Activated T-helper 17 cell treated with anti-CD3 and anti-CD28 coated beads, Interleukin-2, amount 50 U/mL, for 72 hours (primary cell): ENCODE results near the gene ITM2C. TPM values are rescaled to one million over a fixed set of nuclear protein-coding genes. Genes with fewer than 3 reads are reported as not detected.
A peak's percentile ranks its signal among the peaks of the same experiment; 100 is the strongest.

Source experiments
- ATAC-seq: fragments of 150-1000 bp; cut with Tn5 transposase; replicated peaks from 2 replicates; pipeline ENCODE4 v1.10.0; 2021; ENCODE audit warnings: mild to moderate bottlenecking, moderate library complexity
- H3K27ac Mint-ChIP-seq: one replicate; pipeline ENCODE4 v1.8.0; 2022; ENCODE audit warnings: mixed read lengths
- H3K27me3 Mint-ChIP-seq: one replicate; pipeline ENCODE4 v1.8.0; 2022; ENCODE audit warnings: mixed read lengths
- H3K36me3 Mint-ChIP-seq: one replicate; pipeline ENCODE4 v1.8.0; 2022; ENCODE audit warnings: low read depth, mild to moderate bottlenecking, mixed read lengths
- H3K4me1 Mint-ChIP-seq: one replicate; pipeline ENCODE4 v1.8.0; 2022; ENCODE audit warnings: mixed read lengths
- H3K4me3 Mint-ChIP-seq: one replicate; pipeline ENCODE4 v1.8.0; 2022; ENCODE audit warnings: mild to moderate bottlenecking, mixed read lengths
- H3K9me3 Mint-ChIP-seq: one replicate; pipeline ENCODE4 v1.8.0; 2022; ENCODE audit warnings: mixed read lengths
- total RNA-seq, 2 donors: library from RNA; stranded (reverse); gene quantifications; one replicate each; pipeline ENCODE4 v1.2.3, GENCODE V29; 2022

Gene ITM2C
- total RNA-seq, result 10 to 100 TPM; 28.7 to 45.0 TPM

DNA sequence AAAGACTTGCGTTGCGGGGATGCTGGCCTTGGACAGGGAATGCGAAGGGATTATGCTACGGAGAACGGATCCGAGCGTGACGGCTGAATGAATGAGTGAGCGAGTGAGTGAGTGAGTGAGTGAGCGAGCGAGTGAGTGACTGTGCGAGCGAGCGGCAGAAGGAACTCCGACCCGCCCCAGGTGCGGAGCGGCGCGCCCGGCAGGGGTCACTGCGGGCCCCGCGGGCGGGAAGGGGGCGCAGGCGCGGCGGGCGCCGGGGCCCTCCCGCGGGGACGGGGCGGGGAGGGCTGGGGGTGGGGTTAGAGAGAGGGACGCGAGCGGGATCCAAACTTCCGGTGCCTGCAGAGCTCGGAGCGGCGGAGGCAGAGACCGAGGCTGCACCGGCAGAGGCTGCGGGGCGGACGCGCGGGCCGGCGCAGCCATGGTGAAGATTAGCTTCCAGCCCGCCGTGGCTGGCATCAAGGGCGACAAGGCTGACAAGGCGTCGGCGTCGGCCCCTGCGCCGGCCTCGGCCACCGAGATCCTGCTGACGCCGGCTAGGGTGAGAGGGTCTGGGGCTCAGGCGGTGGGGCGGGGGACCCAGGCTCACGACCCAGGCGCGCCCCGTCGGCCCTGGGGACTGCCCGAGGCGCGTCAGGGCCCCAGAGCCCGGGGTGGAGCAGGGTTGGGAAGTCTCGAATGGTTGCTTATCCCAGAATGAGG, at the start of gene ITM2C:
TSS of gene ITM2C (plus strand) at position 338 of the 702 bp plus-strand sequence. CDS start at position 422, 84 bp downstream.
- Mint-ChIP-seq H3K9me3 (no peaks in the 10 kb centered on the region), H3K27me3 (peaks cover 7% of the 10 kb centered on the region), H3K4me3 (peak within 1 kb of the TSS; percentile 73), H3K4me1 (peaks cover 21% of the 10 kb centered on the region), H3K36me3 (no peaks in the 10 kb centered on the region), H3K27ac (peak within 1 kb of the TSS; percentile 54)
- ATAC-seq, result peak; percentile 86

DNA sequence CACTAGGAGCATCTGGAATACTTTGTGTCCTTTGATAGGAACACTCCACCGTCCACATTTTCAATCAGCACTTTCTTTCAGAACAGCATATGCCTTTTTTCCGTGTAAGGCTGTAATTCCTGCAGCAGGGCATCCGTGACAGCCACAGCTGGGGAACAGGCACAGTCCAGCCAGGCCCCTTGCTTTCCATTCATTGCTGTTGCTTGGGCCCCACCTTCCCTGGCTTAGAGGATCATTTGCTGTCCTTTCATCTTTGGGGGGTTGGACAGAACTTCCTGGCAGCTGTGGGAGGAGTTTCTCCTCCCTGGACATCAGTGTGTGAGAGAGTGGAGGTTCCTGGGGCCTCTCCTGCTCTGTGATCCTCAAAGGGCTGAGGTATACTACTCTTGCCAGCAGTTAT, 49.7 kb upstream of the ITM2C start:
- Mint-ChIP-seq H3K4me3 (no peak overlapping the region), H3K27me3 (no peaks in the 10 kb centered on the region), H3K27ac (peak overlapping the region; percentile 36), H3K36me3 (peaks cover 100% of the 10 kb centered on the region), H3K9me3 (no peaks in the 10 kb centered on the region), H3K4me1 (peaks cover 5% of the 10 kb centered on the region)
- ATAC-seq, result no peak

DNA sequence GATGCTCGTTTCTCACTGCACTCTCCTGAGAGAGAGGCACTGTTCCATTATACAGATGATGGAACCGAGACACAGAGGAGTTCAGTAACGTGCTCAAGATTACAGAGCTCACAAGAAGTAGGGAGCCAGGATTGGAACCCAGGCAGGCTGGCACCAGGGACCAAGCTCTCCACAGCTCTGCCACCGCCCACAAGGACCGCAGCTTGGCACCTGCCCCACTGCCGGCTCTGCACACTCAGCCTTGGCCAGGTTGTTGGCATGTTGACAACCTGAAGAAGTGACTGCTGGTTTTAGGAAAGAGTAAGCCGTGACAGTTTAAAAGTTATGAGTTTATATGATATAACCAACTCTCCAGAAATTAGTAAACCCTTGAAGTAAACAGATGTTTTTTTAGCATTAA, 48.0 kb upstream of the ITM2C start:
- Mint-ChIP-seq H3K4me1 (peaks cover 5% of the 10 kb centered on the region), H3K36me3 (peaks cover 97% of the 10 kb centered on the region), H3K27ac (peak overlapping the region; percentile 68), H3K9me3 (no peaks in the 10 kb centered on the region), H3K4me3 (no peak overlapping the region), H3K27me3 (no peaks in the 10 kb centered on the region)
- no peak for ATAC-seq

GRCh38 chr2:230819433-230819832, 45.3 kb upstream of the ITM2C start:
- H3K27me3 Mint-ChIP-seq, result no peaks in the 10 kb centered on the region
- H3K27ac Mint-ChIP-seq, result no peak overlapping the region
- peaks cover 75% of the 10 kb centered on the region for H3K36me3 Mint-ChIP-seq
- no peaks in the 10 kb centered on the region for H3K9me3 Mint-ChIP-seq
- peaks cover 5% of the 10 kb centered on the region for H3K4me1 Mint-ChIP-seq
- ATAC-seq, result no peak
- no peak overlapping the region for H3K4me3 Mint-ChIP-seq

DNA sequence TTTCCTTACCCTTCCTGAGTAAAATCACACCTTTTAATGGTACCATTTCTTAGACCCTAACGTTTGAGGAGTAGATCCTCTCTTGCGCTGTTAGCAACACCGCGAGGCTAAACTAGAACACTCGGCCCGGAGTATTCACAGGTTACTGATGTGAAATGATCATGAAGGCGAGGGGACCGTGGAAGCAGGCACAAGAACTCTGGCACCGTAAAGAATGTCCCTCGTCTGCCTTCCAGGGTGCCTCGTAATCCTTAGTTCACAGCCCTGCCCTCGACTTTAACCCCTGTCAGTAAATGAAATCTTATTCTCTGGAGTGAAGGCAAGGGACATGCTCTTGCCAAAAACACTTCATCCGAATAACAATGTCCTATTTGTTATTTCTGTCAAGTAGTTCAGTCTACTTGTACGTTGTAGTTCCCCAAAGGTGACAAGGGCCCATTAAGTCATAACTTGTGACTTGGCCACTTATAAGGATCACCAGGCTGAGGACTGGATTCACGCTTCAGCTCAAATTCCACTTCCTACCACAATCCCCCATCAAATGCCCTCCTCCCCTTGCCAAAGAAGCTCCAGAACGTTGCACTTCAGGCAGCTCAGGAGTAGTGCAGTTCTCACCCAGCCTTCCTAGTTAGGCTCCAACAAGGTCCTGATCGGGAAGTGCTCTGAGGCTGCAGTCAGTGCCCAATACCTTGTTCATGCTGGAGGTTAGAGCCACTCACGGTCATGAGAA, 43.3 kb upstream of the ITM2C start:
- H3K27me3 Mint-ChIP-seq, result peaks cover 5% of the 10 kb centered on the region
- ATAC-seq, result no peak
- no peaks in the 10 kb centered on the region for H3K9me3 Mint-ChIP-seq
- peaks cover 55% of the 10 kb centered on the region for H3K36me3 Mint-ChIP-seq
- peaks cover 5% of the 10 kb centered on the region for H3K4me1 Mint-ChIP-seq
- no peak overlapping the region for H3K4me3 Mint-ChIP-seq
- H3K27ac Mint-ChIP-seq, result peak overlapping the region; percentile 70

GRCh38 chr2:230821991-230822520, 42.7 kb upstream of the ITM2C start:
- H3K27ac Mint-ChIP-seq, result peak overlapping the region; percentile 70
- no peaks in the 10 kb centered on the region for H3K9me3 Mint-ChIP-seq
- H3K36me3 Mint-ChIP-seq, result peaks cover 49% of the 10 kb centered on the region
- peaks cover 6% of the 10 kb centered on the region for H3K4me1 Mint-ChIP-seq
- H3K27me3 Mint-ChIP-seq, result peaks cover 12% of the 10 kb centered on the region
- H3K4me3 Mint-ChIP-seq, result no peak overlapping the region
- ATAC-seq, result no peak

DNA sequence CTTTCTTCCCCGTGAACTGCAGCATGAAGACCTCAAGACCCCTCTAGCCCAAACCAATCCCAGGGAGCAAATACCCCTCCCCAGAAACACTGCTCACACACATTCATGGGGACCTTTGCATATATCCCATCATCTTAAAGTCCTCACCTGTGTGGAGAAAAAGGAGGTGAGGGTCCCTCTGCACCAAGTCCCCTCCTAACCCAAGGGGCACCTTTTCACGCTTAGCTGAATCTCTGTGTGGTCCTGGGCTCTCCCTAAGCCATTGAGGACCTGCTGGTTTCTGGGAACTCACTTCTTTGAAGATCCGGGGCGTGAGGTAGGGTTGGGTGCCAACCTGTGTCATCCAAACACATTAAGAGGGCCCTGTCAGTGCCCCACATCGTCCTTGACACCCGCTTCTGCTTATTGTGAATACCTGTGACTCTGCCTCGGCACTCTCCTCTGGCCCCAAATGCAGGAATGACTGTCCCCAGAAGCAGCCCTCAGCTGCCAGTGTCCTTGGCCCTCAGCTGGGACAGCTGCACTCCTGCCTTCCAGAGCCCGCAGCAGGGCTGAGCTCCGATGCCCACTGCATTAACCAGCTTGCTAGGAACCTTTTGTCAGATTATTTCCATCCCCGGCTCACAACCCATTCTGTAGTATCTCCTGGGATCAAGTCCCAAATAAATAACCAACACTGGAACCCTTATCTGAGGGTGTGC, 41.3 kb upstream of the ITM2C start:
- H3K27ac Mint-ChIP-seq, result no peak overlapping the region

DNA sequence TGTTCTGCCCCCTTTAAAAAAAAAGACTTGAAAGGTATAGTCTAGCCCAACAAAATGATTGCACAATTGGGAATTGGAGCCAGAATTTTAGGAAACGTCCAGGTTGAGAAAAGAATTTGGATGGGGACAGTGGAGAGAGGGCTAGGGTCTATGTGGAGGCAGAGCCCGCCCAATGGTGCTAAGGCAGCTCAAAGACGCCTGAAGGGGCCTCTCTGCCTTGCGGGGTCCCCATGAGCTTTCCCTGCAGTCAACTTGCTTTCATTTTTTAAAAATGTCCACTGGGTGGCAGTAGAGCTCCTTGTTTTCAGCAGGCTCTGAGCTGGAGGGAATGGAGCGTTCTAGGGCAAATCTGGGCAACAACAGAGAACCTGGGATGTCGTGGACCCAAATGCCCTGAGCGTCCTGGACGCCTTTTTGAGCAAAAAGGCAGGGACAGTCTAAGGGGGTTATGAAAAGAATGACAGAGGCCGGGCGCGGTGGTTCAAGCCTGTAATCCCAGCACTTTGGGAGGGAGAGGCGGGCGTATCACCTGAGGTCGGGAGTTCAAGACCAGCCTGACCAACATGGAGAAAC, 40.2 kb upstream of the ITM2C start:
- Mint-ChIP-seq H3K27ac (no peak overlapping the region), H3K4me1 (peaks cover 4% of the 10 kb centered on the region), H3K9me3 (no peaks in the 10 kb centered on the region), H3K27me3 (peaks cover 18% of the 10 kb centered on the region), H3K4me3 (no peak overlapping the region), H3K36me3 (peaks cover 25% of the 10 kb centered on the region)
- peak; percentile 74 for ATAC-seq

More for the DNA sequence above, 41.3 kb upstream of the ITM2C start:
- ATAC-seq, result no peak
- Mint-ChIP-seq H3K4me1 (peaks cover 9% of the 10 kb centered on the region), H3K4me3 (no peak overlapping the region), H3K27me3 (peaks cover 18% of the 10 kb centered on the region), H3K9me3 (no peaks in the 10 kb centered on the region), H3K36me3 (peaks cover 35% of the 10 kb centered on the region)

GRCh38 chr2:230825354-230825753, 39.4 kb upstream of the ITM2C start:
- Mint-ChIP-seq H3K27me3 (peaks cover 18% of the 10 kb centered on the region), H3K4me3 (no peak overlapping the region), H3K4me1 (peaks cover 4% of the 10 kb centered on the region), H3K9me3 (no peaks in the 10 kb centered on the region), H3K27ac (no peak overlapping the region), H3K36me3 (peaks cover 16% of the 10 kb centered on the region)
- no peak for ATAC-seq

DNA sequence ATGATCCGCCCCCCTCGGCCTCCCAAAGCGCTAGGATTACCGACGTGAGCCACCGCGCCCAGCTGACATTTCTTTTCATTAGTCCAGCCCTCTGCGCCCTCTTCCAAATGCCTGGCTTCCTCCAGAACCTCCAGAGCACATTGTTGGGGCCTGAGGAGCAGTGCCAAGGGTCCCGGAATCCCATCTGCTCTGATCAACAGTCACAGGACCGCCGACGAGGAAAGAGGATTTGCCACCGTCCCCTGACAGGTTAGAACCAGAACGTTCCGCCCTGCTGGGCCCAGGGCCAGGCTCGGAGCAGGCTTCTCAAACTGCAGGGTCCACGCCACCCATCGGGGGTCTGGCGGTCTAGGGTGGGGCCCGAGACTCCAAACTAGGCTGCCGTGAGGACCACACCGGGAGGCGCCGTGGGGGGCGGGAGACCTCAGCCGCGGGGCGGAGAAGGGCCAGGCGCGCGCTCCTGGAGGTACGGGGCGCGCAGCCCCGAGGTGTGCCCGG, 36.9 kb upstream of the ITM2C start:
- peaks cover 4% of the 10 kb centered on the region for H3K4me1 Mint-ChIP-seq
- no peak overlapping the region for H3K27ac Mint-ChIP-seq
- no peaks in the 10 kb centered on the region for H3K36me3 Mint-ChIP-seq
- no peak for ATAC-seq
- peaks cover 26% of the 10 kb centered on the region for H3K27me3 Mint-ChIP-seq
- peak overlapping the region; percentile 46 for H3K4me3 Mint-ChIP-seq
- H3K9me3 Mint-ChIP-seq, result no peaks in the 10 kb centered on the region

DNA sequence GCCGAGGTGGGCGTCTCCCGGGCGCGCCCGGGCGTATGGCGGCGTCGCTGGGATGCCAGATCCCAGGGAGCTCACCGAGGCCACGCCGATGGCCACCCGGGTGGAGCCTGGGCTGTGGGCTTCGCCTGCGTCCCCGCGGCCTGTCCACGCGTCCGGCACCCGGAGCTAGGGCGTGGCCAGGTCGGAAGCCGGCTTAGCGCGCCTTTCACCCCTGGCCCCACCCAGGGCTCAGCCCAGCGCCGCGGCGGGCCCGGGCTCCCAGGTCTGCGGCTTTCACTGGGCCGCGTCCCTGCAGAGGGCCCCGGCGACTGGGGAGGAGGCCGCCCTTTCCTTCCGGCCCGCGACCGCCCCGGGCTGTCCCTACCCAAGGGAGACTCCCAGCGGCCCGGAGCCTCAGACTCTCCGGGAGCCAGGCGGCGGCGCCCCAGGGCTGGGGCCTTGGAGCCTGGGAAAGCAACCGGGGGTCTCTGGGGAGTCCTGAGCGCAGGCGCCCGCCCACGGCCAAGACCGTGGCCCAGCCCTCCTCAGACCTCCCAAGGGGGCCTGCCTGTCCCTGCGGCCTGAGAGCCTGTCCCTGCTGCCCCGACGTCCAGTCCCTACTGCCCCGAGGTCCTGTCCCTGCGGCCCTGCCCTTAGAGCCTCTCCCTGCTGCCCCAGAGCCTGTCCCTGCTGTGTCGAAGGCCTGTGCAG, 36.3 kb upstream of the ITM2C start:
- Mint-ChIP-seq H3K9me3 (no peaks in the 10 kb centered on the region), H3K36me3 (no peaks in the 10 kb centered on the region), H3K27ac (no peak overlapping the region), H3K4me1 (peaks cover 4% of the 10 kb centered on the region), H3K27me3 (peaks cover 26% of the 10 kb centered on the region), H3K4me3 (peak overlapping the region; percentile 43)
- ATAC-seq, result peak; percentile 81

DNA sequence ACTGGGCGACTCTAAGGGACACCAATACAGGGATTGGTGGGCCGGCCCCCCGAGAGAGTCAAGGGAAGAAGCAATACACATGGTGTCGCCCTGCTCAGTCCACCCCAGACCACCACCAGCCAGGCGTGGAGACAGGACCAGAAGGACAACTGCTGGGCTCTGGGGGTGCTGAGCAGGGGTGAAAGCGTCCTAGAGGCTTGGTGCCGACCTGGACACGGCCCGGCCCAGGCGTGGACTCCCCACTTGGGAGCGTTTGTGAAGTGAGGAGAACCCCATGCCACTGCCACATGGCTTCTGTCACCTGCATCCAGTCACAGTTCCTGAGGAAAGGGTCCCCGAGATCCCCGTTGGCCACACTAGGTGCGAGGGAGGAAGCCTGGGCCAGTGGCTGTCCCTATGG, 35.4 kb upstream of the ITM2C start:
- ATAC-seq, result no peak
- no peaks in the 10 kb centered on the region for H3K9me3 Mint-ChIP-seq
- no peak overlapping the region for H3K27ac Mint-ChIP-seq
- H3K36me3 Mint-ChIP-seq, result no peaks in the 10 kb centered on the region
- H3K4me3 Mint-ChIP-seq, result peak overlapping the region; percentile 43
- peaks cover 4% of the 10 kb centered on the region for H3K4me1 Mint-ChIP-seq
- peaks cover 26% of the 10 kb centered on the region for H3K27me3 Mint-ChIP-seq

DNA sequence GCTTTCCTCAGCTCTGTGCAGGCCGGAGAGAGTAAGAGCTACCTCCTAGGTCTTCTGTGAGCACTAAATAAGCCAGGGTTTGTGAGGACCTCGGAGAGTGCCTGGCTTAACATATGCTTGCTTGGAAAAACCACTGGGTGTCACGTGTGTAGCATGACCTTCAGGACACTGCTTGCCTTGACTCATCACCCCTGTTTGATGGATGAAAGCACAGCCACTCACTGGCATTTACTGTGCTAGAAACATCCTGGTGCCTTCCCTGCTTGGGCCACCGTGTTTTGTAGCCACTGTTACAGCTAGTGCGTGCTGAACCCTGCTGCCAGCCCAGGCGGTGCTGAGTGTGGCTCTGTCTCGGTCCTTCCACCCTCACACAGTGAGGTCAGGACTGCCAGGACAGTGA, 34.8 kb upstream of the ITM2C start:
- no peaks in the 10 kb centered on the region for H3K36me3 Mint-ChIP-seq
- no peaks in the 10 kb centered on the region for H3K9me3 Mint-ChIP-seq
- H3K27ac Mint-ChIP-seq, result no peak overlapping the region
- no peak overlapping the region for H3K4me3 Mint-ChIP-seq
- peaks cover 26% of the 10 kb centered on the region for H3K27me3 Mint-ChIP-seq
- H3K4me1 Mint-ChIP-seq, result peaks cover 4% of the 10 kb centered on the region
- peak; percentile 33 for ATAC-seq

GRCh38 chr2:230830428-230830827, 34.3 kb upstream of the ITM2C start:
- Mint-ChIP-seq H3K4me3 (no peak overlapping the region), H3K9me3 (no peaks in the 10 kb centered on the region), H3K27me3 (peaks cover 26% of the 10 kb centered on the region), H3K27ac (no peak overlapping the region), H3K4me1 (peaks cover 4% of the 10 kb centered on the region), H3K36me3 (no peaks in the 10 kb centered on the region)
- peak; percentile 63 for ATAC-seq
